Activated CD4-positive, alpha-beta T cell treated with anti-CD3 and anti-CD28 coated beads, Interleukin-2, Interleukin-4, amounts not matched to agents 100 ng/mL and 50 ng/mL, durations not matched to agents 16 hours and 8 hours (primary cell): ENCODE measurements around the gene ZNF234.
"Not testable (repeated sequence)": the region's sequence is repeated elsewhere in the genome, so short reads cannot be mapped to it uniquely, and the experiment has no call there.

Experiments
- DNase-seq: peaks from one replicate; pipeline ENCODE4 v3.0.0-alpha.2; 2020; ENCODE audit warnings: low spot score

The ZNF234 gene

DNA sequence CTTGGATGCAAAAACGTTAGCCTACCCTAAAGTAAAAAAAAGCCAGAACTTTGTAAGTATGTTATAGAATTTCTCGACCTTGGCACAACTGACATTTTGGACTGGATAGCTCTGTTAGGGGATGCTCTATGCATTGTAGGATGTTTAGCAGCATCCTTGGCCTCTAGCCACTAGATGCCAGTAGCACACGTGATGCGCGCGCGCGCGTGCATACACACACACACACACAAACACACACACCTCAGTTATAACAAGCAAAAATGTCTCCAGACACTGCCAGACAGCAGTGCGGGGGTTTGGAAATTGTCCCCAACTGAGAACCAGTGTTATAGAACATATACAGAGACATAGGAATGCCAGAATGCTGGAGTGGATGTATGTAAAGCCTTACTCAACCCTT, 40.8 kb downstream of the ZNF234 start:
- no peak for DNase-seq

DNA sequence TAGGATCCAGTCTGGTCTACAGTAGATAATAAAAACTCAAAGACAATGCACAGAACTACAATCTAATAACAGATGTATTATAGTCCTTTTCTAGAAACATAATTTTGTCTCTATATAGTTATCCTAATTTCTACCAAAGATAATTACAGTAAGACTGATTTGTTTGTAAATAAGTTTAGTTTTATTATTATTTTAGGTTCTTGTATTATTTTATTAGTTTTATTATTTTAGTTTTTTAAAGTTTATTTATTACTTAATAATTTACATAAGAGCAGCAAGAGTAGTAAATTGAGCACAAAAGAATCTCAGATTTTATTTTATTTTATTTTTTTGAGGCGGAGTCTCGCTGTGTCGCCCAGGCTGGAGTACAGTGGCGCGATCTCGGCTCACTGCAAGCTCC, 48.7 kb downstream of the ZNF234 start:
- no peak for DNase-seq

DNA sequence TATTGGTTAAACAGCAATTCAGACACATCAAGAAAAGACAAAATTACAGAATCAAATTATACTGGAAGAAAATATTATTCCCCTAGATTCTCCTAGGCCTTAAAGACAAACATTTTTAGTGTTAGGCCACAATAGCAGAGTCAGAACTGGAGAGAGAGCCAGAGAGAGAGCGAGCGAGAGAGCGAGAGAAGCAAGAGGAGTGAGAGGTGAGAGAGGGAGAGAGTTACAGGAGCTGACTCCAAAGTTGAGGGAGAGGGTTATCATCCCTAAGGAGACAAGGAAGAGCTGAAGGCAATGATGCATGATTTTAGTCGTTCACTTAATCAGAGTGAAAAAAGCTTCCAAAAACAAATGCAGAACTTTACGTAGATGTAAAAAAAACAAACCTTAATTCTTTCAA, 50.8 kb downstream of the ZNF234 start:
- no peak for DNase-seq

DNA sequence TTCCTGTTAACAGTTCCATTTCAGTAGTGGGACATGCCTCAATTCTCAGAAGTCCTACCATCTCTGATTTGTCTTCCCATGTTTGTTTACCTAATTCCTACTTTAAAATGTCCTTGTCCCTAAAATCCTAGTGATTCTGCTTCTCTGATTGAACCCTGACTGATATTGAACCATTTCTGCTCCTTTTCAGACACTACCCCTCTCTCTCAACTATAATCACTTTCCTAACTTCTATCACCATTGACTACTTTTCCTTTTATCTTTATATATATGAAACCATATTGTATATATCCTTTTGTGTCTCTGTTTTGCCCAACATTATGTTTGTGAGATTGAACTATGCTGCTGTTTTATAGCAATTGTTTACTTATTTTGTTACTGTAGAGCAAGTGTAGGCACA, 55.4 kb downstream of the ZNF234 start:
- no peak for DNase-seq

GRCh38 chr19:44202470-44202869, 61.1 kb downstream of the ZNF234 start:
- DNase-seq, result no peak

GRCh38 chr19:44202974-44203373, 61.6 kb downstream of the ZNF234 start:
- DNase-seq, result no peak

GRCh38 chr19:44203877-44204276, 62.5 kb downstream of the ZNF234 start:
- DNase-seq, result not testable (repeated sequence)

DNA sequence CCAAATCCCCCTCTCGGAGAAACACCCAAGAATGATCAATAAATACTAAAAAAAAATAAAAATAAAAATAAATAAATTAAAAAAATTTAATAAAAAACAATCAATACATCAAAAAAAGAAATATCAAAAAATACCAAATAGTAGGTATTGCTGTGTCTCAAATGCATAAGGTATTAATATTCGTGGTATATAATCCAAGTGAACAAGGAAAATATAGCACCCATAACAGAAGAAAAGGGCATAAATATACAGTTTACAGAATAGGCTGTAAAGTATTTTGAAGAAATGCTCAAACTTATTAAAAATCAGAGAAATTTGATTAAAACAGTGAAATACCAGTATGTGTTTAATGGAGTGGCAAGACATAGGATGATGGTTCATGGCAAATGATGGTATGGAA, 63.4 kb downstream of the ZNF234 start:
- no peak for DNase-seq

GRCh38 chr19:44207126-44207803, 65.9 kb downstream of the ZNF234 start:
- peak; percentile 86 for DNase-seq
